IMR-90 (cell line): ENCODE results near the gene TRAF1. TPM values are rescaled to one million over a fixed set of nuclear protein-coding genes. Genes with fewer than 3 reads are reported as not detected.

Experiments used
- ATAC-seq: fragments of 200-7000 bp; cut with Tn5 transposase; 2 replicates; pipeline ENCODE4 v1.9.1; 2020; ENCODE audit warnings: low read depth, mild to moderate bottlenecking, moderate library complexity
- BruUV-seq: library from RNA; stranded (reverse); fragments of 400-500 nt; replicated peaks from 2 replicates; lab custom pipeline; 2021; lab: Mats Ljungman, UMichigan
- CTCF ChIA-PET: fragments of 300-600 bp; formaldehyde crosslinking; extraction: SDS; loops from one replicate; lab custom pipeline; 2021; ENCODE audit warnings: antibody characterized with exemption; lab: Yijun Ruan, JAX
- POLR2A ChIA-PET: fragments of 300-600 bp; sonication (Branson Sonifier 250); formaldehyde crosslinking; loops from one replicate; lab custom pipeline; 2022; ENCODE audit warnings: antibody characterized with exemption; ENCODE audit not compliant: unreplicated experiment; lab: Charles Lee
- DNase-seq: peaks from one replicate; pipeline ENCODE4 v3.0.0; 2013
- H2AFZ ChIP-seq: replicated peaks from 2 replicates; pipeline ENCODE3; 2013; ENCODE audit warnings: low read length, mild to moderate bottlenecking; ENCODE audit not compliant: poor library complexity
- H2AK5ac ChIP-seq: 2 replicates; pipeline ENCODE4 v1.6.1; 2013; ENCODE audit warnings: low read depth, low read length, inconsistent platforms
- H2AK9ac ChIP-seq: replicated peaks from 2 replicates; pipeline ENCODE3; 2013; ENCODE audit warnings: mild to moderate bottlenecking, low read depth, low read length, moderate library complexity; ENCODE audit not compliant: poor library complexity
- H2BK120ac ChIP-seq: 2 replicates; pipeline ENCODE4 v1.6.1; 2013; ENCODE audit warnings: low read depth, low read length, inconsistent platforms
- H2BK15ac ChIP-seq: 3 replicates; pipeline ENCODE4 v1.6.1; 2013; ENCODE audit warnings: low read depth, low read length, inconsistent platforms
- H2BK20ac ChIP-seq: 2 replicates; pipeline ENCODE4 v1.6.1; 2013; ENCODE audit warnings: low read depth, mild to moderate bottlenecking, inconsistent platforms, low read length, moderate library complexity
- H2BK5ac ChIP-seq: 2 replicates; pipeline ENCODE4 v1.6.1; 2013; ENCODE audit warnings: mild to moderate bottlenecking, low read depth, low read length, inconsistent platforms; ENCODE audit not compliant: poor library complexity, severe bottlenecking
- H3K14ac ChIP-seq: replicated peaks from 2 replicates; pipeline ENCODE4 v1.6.1; 2013; ENCODE audit warnings: low read depth, low read length, inconsistent platforms
- H3K18ac ChIP-seq: 2 replicates; pipeline ENCODE4 v1.6.1; 2013; ENCODE audit warnings: low read depth, low read length, control low read depth
- H3K23ac ChIP-seq: 2 replicates; pipeline ENCODE4 v1.6.1; 2013; ENCODE audit warnings: low read depth, low read length, inconsistent platforms
- H3K27ac ChIP-seq: 2 replicates; pipeline ENCODE4 v1.5.1; 2013; ENCODE audit warnings: mild to moderate bottlenecking, control low read depth, low read length; ENCODE audit not compliant: insufficient read depth
- H3K27me3 ChIP-seq: 2 replicates; pipeline ENCODE4 v1.6.1; 2013; ENCODE audit warnings: low read length; ENCODE audit not compliant: control insufficient read depth, insufficient read depth
- H3K36me3 ChIP-seq: 2 replicates; pipeline ENCODE4 v1.6.1; 2013; ENCODE audit warnings: low read length, mixed read lengths; ENCODE audit not compliant: control insufficient read depth, insufficient read depth
- H3K4ac ChIP-seq: 2 replicates; pipeline ENCODE4 v1.6.1; 2013; ENCODE audit warnings: low read depth, low read length, inconsistent platforms
- H3K4me1 ChIP-seq: 2 replicates; pipeline ENCODE4 v1.6.1; 2013; ENCODE audit warnings: low read length, mixed read lengths; ENCODE audit not compliant: control insufficient read depth, insufficient read depth
- H3K4me2 ChIP-seq: 2 replicates; pipeline ENCODE4 v1.6.1; 2013; ENCODE audit warnings: low read depth, mild to moderate bottlenecking, control low read depth, low read length, moderate library complexity
- H3K4me3 ChIP-seq: 2 replicates; pipeline ENCODE4 v1.5.1; 2013; ENCODE audit warnings: low read depth, mild to moderate bottlenecking, control low read depth, low read length, moderate library complexity; ENCODE audit not compliant: insufficient read depth
- H3K56ac ChIP-seq: 2 replicates; pipeline ENCODE4 v1.6.1; 2013; ENCODE audit warnings: low read length, inconsistent platforms; ENCODE audit not compliant: insufficient read depth; ENCODE audit errors: extremely low read depth
- H3K79me1 ChIP-seq, 2 experiments: 2 replicates each; pipeline ENCODE4 v1.6.1; 2013; ENCODE audit warnings: low read length in 2 of 2, inconsistent platforms in 1 of 2, low read depth in 1 of 2
- H3K9ac ChIP-seq: 2 replicates; pipeline ENCODE4 v1.6.1; 2013; ENCODE audit warnings: low read depth, low read length, control low read depth
- H3K9me1 ChIP-seq: 2 replicates; pipeline ENCODE4 v1.6.1; 2013; ENCODE audit warnings: low read length, inconsistent platforms; ENCODE audit not compliant: insufficient read depth
- H3K9me3 ChIP-seq: 2 replicates; pipeline ENCODE4 v1.6.1; 2013; ENCODE audit warnings: low read length; ENCODE audit not compliant: control insufficient read depth, insufficient read depth
- H4K20me1 ChIP-seq: 2 replicates; pipeline ENCODE4 v1.6.1; 2013; ENCODE audit warnings: low read length, inconsistent platforms; ENCODE audit not compliant: insufficient read depth
- H4K5ac ChIP-seq: 2 replicates; pipeline ENCODE4 v1.6.1; 2013; ENCODE audit warnings: mild to moderate bottlenecking, low read depth, low read length, control low read depth
- H4K8ac ChIP-seq, 2 experiments: 2 replicates each; pipeline ENCODE4 v1.6.1; 2013; ENCODE audit warnings: low read depth in 2 of 2, low read length in 2 of 2, control low read depth in 1 of 2, inconsistent platforms in 1 of 2
- H4K91ac ChIP-seq: 2 replicates; pipeline ENCODE4 v1.6.1; 2013; ENCODE audit warnings: low read depth, low read length, inconsistent platforms; ENCODE audit not compliant: insufficient read depth
- CEBPB ChIP-seq: IDR thresholded peaks from 2 replicates; pipeline ENCODE4 v1.6.1; 2012; ENCODE audit warnings: low read depth, low read length, improper control_type of control experiment
- CHD1 ChIP-seq: IDR thresholded peaks from 2 replicates; pipeline ENCODE4 v1.6.1; 2012; ENCODE audit warnings: low read depth, low read length, improper control_type of control experiment
- CTCF ChIP-seq: conservative IDR thresholded peaks from 2 replicates; pipeline ENCODE4 v1.5.1; 2012; ENCODE audit warnings: mild to moderate bottlenecking, low read depth, low read length, improper control_type of control experiment
- ELK1 ChIP-seq: fragments of 150-350 bp; IDR thresholded peaks from 2 replicates; pipeline ENCODE4 v1.6.1; 2016; ENCODE audit warnings: low read depth, mild to moderate bottlenecking, low read length, moderate library complexity, borderline replicate concordance
- FOS ChIP-seq: fragments of 150-350 bp; IDR thresholded peaks from 2 replicates; pipeline ENCODE4 v1.6.1; 2016; ENCODE audit warnings: low read depth, low read length
- MAFK ChIP-seq: IDR thresholded peaks from 2 replicates; pipeline ENCODE4 v1.6.1; 2012; ENCODE audit warnings: low read depth, low read length, improper control_type of control experiment
- MAZ ChIP-seq: IDR thresholded peaks from 2 replicates; pipeline ENCODE4 v1.6.1; 2012; ENCODE audit warnings: low read depth, mild to moderate bottlenecking, low read length, improper control_type of control experiment, moderate library complexity, borderline replicate concordance
- NFE2L2 ChIP-seq: fragments of 150-350 bp; IDR thresholded peaks from 2 replicates; pipeline ENCODE4 v1.6.1; 2016; ENCODE audit warnings: low read depth, mild to moderate bottlenecking, low read length
- RAD21 ChIP-seq: IDR thresholded peaks from 2 replicates; pipeline ENCODE4 v1.6.1; 2012; ENCODE audit warnings: low read length, improper control_type of control experiment
- RCOR1 ChIP-seq: IDR thresholded peaks from 2 replicates; pipeline ENCODE4 v1.6.1; 2012; ENCODE audit warnings: mild to moderate bottlenecking, low read length, improper control_type of control experiment; ENCODE audit not compliant: insufficient replicate concordance
- SMC3 ChIP-seq: fragments of 150-350 bp; IDR thresholded peaks from 2 replicates; pipeline ENCODE4 v1.6.1; 2016; ENCODE audit warnings: low read depth, mild to moderate bottlenecking, antibody characterized with exemption, low read length, moderate library complexity
- USF2 ChIP-seq: fragments of 150-350 bp; IDR thresholded peaks from 2 replicates; pipeline ENCODE4 v1.6.1; 2017; ENCODE audit warnings: mild to moderate bottlenecking, antibody characterized with exemption, low read length, low read depth
- WGBS, 2 experiments: methylation state at CpG; one replicate each; pipeline versions ENCODE4 v1.1.5 to v1.1.7; 2013; ENCODE audit warnings: missing lambda C conversion rate in 2 of 2; ENCODE audit not compliant: insufficient read length in 1 of 2; ENCODE audit errors: extremely low coverage in 2 of 2; 5-methylcytosine and 5-hydroxymethylcytosine counted together
- dilution Hi-C: fragments of 300-500 bp; cut with HindIII; formaldehyde crosslinking; loops from one replicate; pipeline ENCODE4 v1.14.3; 2018; ENCODE audit warnings: low sequenced_read_pairs; ENCODE audit not compliant: unreplicated experiment
- in situ Hi-C: fragments of 300-500 bp; cut with MboI; formaldehyde crosslinking; loops from 3 replicates; pipeline ENCODE4 v1.14.3; 2019; ENCODE audit warnings: low sequenced_read_pairs, inconsistent platforms, mixed read lengths
- intact Hi-C: fragments of 100-400 bp; cut with micrococcal nuclease; formaldehyde crosslinking; loops from 2 replicates; pipeline ENCODE4 v1.10.0; 2022
- polyA plus RNA-seq, 3 experiments: library from polyadenylated mRNA; depleted of rRNA; stranded (reverse); fragments of >200 nt; gene quantifications; 2 replicates each; pipeline ENCODE4 v1.2.3, GENCODE V29; 2012; ENCODE audit warnings: low replicate concordance in 1 of 3
- total RNA-seq: library from RNA; depleted of rRNA; stranded (reverse); fragments of >200 nt; gene quantifications from 2 replicates; pipeline ENCODE4 v1.2.3, GENCODE V29; 2012

Gene TRAF1
- total and polyA plus RNA-seq, 2 of the 4 experiments (the other 2 are of a cell fraction): 3.9 to 4.1 TPM

- TF ChIP-seq CHD1 (no peak), MAZ (no peak), USF2 (no peak), RAD21 (no peak)
These were observed 59.9 kb downstream of the TRAF1 start (continued) for GRCh38 chr9:120866651-120867050.

- H4K5ac ChIP-seq: no peak overlapping the region
- ChIA-PET CTCF (no interaction called here), POLR2A (interaction anchor here (0.6 kb wide), 1 partner anchor 104 kb away, joined by 3 read pairs; no protein-coding TSS in a partner anchor)
- H2AK5ac ChIP-seq: no peak overlapping the region
- H3K4ac ChIP-seq: no peak overlapping the region
- no peak overlapping the region for H2AFZ ChIP-seq
- no peaks in the 10 kb centered on the region for H3K9me3 ChIP-seq
- H3K27ac ChIP-seq: no peak overlapping the region
- H2BK15ac ChIP-seq: no peak overlapping the region
- no peak overlapping the region for H3K4me2 ChIP-seq
- H2BK5ac ChIP-seq: no peak overlapping the region
- ATAC-seq: no peak
- no peaks in the 10 kb centered on the region for H4K20me1 ChIP-seq
- H2BK120ac ChIP-seq: no peak overlapping the region
- no TSS peak for BruUV-seq
- no peak for DNase-seq
- H4K8ac ChIP-seq: no peak overlapping the region
- H3K4me3 ChIP-seq: no peak overlapping the region
- H2BK20ac ChIP-seq: no peak overlapping the region
- intact Hi-C loops (loop anchor here (2.0 kb wide), 1 partner anchor 21 kb away; no protein-coding TSS in a partner anchor), in situ Hi-C loops (no loop called here), dilution Hi-C loops (no loop called here)
- H4K91ac ChIP-seq: no peak overlapping the region
- peak overlapping the region; percentile 75 for H2AK9ac ChIP-seq
- H3K27me3 ChIP-seq: no peaks in the 10 kb centered on the region
- H3K36me3 ChIP-seq: peaks cover 34% of the 10 kb centered on the region
- no peak overlapping the region for H3K18ac ChIP-seq
- WGBS, 2 experiments: no CpG with 5 or more reads among the region's 5 CpGs
- H3K9me1 ChIP-seq: peaks cover 18% of the 10 kb centered on the region
- H3K56ac ChIP-seq: no peak overlapping the region
- H3K14ac ChIP-seq: no peak overlapping the region
- peaks cover 8% of the 10 kb centered on the region for H3K4me1 ChIP-seq
- H3K79me1 ChIP-seq: peaks cover 7 to 33% of the 10 kb centered on the region in 2 experiments
- H3K23ac ChIP-seq: no peak overlapping the region
- H3K9ac ChIP-seq: no peak overlapping the region
- TF ChIP-seq NFE2L2: no peak
- no peak for TF ChIP-seq RCOR1
- no peak for TF ChIP-seq USF2
- TF ChIP-seq FOS: no peak
- no peak for TF ChIP-seq CTCF
- TF ChIP-seq ELK1: no peak
- no peak for TF ChIP-seq MAFK
- TF ChIP-seq SMC3: no peak
- no peak for TF ChIP-seq CEBPB
These were observed 60.8 kb downstream of the TRAF1 start for GRCh38 chr9:120865809-120866208.
